ENCODE data around the gene SLC25A10. TPM values are rescaled to one million over a fixed set of nuclear protein-coding genes. Genes with fewer than 3 reads are reported as not detected.

SLC25A10 gene, protein sequence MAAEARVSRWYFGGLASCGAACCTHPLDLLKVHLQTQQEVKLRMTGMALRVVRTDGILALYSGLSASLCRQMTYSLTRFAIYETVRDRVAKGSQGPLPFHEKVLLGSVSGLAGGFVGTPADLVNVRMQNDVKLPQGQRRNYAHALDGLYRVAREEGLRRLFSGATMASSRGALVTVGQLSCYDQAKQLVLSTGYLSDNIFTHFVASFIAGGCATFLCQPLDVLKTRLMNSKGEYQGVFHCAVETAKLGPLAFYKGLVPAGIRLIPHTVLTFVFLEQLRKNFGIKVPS
- total RNA-seq: 1 to 10 TPM; 3.4 to 9.3 (median 6.7) TPM

DNA sequence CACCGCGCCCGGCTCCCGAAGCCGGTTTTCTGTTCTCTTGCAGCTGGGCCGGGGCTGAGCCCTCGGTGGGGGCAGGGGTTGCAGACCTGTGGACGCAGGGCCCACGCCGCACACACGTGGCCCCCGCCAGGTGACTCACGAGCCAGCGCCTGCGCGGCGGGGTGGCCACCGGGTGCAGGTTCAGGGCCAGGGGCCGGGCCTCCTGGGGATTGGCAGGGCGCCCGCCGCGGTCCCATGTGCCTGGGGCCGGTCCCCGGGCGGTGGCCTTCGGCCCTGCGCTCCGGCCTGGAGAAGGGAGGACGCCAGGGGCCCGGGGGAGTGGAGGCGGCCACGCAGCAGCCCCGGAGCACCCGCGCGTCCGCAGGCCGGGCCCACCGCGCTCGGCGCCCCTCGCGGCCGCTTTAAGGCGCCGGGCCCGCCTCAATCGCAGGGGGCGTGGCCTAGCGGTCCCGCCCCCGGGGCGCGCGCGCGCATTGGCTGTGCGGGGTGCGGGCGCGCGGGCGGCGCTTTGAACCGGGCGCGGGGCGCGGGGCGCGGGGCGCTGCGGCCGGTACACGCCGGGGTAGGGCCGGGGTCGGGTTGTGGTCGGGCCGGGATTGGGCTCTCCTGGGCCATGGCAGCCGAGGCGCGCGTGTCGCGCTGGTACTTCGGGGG, at the start of gene SLC25A10:
Gene SLC25A10, plus strand, starts transcription at position 471 of the 654 bp plus-strand sequence. Its CDS starts 143 bp downstream, at position 614.
- peaks cover 23 to 31% of the 10 kb centered on the region in 2 donors for H3K4me1 ChIP-seq
- peak within 1 kb of the TSS; percentile 57 to 82 (median 66) for H3K4me3 ChIP-seq
- in situ Hi-C loops (cut with MboI; ENCODE audit: low sequenced_read_pairs in 4 of 4) (no loop called here), intact Hi-C loops (cut with DNase I; ENCODE audit: low total_unique reads) (loop anchor here (5.0 kb wide), 1 partner anchor 35 kb away; no protein-coding TSS in a partner anchor)
- H3K36me3 ChIP-seq: peaks cover 0 to 10% of the 10 kb centered on the region in 2 donors
- DNase-seq: peak; percentile 76 to 85
- peak; percentile 85 for ATAC-seq
- peak; percentile 46 to 69 for TF ChIP-seq POLR2A (IDR thresholded peaks at IDR 0.05)
- peak in 2 of 5 experiments; percentile 13 to 40 for TF ChIP-seq CTCF (IDR thresholded peaks at IDR 0.05 in 4 of 5, conservative IDR thresholded peaks at IDR 0.05 in 1 of 5)
- no peaks in the 10 kb centered on the region for H3K9me3 ChIP-seq
- peak within 1 kb of the TSS; percentile 76 to 89 (median 80) for H3K27ac ChIP-seq
- no peaks in the 10 kb centered on the region for H3K27me3 ChIP-seq

GRCh38 chr17:81664051-81664470, 48.0 kb upstream of the SLC25A10 start:
- TF ChIP-seq POLR2A (IDR thresholded peaks at IDR 0.05) (no peak), CTCF (IDR thresholded peaks at IDR 0.05 in 4 of 5, conservative IDR thresholded peaks at IDR 0.05 in 1 of 5) (no peak)
- Histone ChIP-seq H3K27me3 (no peaks in the 10 kb centered on the region), H3K9me3 (no peaks in the 10 kb centered on the region), H3K27ac (no peak overlapping the region), H3K4me1 (peaks cover 19 to 21% of the 10 kb centered on the region in 2 donors), H3K4me3 (no peak overlapping the region), H3K36me3 (peaks cover 0 to 10% of the 10 kb centered on the region in 2 donors)
- DNase-seq: no peak
- ATAC-seq: no peak
- in situ Hi-C loops (cut with MboI; ENCODE audit: low sequenced_read_pairs in 4 of 4) (no loop called here), intact Hi-C loops (cut with DNase I; ENCODE audit: low total_unique reads) (no loop called here)

- H3K4me1 ChIP-seq: peaks cover 19 to 21% of the 10 kb centered on the region in 2 donors
- no peak for TF ChIP-seq CTCF (IDR thresholded peaks at IDR 0.05 in 4 of 5, conservative IDR thresholded peaks at IDR 0.05 in 1 of 5)
- TF ChIP-seq POLR2A (IDR thresholded peaks at IDR 0.05): no peak
- H3K36me3 ChIP-seq: peaks cover 0 to 24% of the 10 kb centered on the region in 2 donors
- H3K9me3 ChIP-seq: no peaks in the 10 kb centered on the region
- peak overlapping the region; percentile 78 to 97 (median 88) for H3K4me3 ChIP-seq
- DNase-seq (no peak), ATAC-seq (no peak)
- in situ Hi-C loops (cut with MboI; ENCODE audit: low sequenced_read_pairs in 4 of 4) (no loop called here), intact Hi-C loops (cut with DNase I; ENCODE audit: low total_unique reads) (loop anchor here (1.0 to 2.0 kb wide), 2 partner anchors 18 to 29 kb away; partner anchors contain the start of genes ARL16, NPLOC4 and TSPAN10)
- no peaks in the 10 kb centered on the region for H3K27me3 ChIP-seq
- peak overlapping the region; percentile 73 to 87 (median 84) for H3K27ac ChIP-seq
These were observed 46.6 kb upstream of the SLC25A10 start for GRCh38 chr17:81665205-81666091.

GRCh38 chr17:81666092-81666341, 46.1 kb upstream of the SLC25A10 start:
- ATAC-seq (peak; percentile 7 to 22), DNase-seq (no peak)
- no peaks in the 10 kb centered on the region for H3K9me3 ChIP-seq
- peak overlapping the region; percentile 73 to 87 (median 84) for H3K27ac ChIP-seq
- no peak for TF ChIP-seq CTCF (IDR thresholded peaks at IDR 0.05 in 4 of 5, conservative IDR thresholded peaks at IDR 0.05 in 1 of 5)
- TF ChIP-seq POLR2A (IDR thresholded peaks at IDR 0.05): no peak
- H3K4me1 ChIP-seq: peaks cover 19 to 21% of the 10 kb centered on the region in 2 donors
- no peaks in the 10 kb centered on the region for H3K27me3 ChIP-seq
- peaks cover 0 to 30% of the 10 kb centered on the region in 2 donors for H3K36me3 ChIP-seq
- peak overlapping the region; percentile 78 to 97 (median 88) for H3K4me3 ChIP-seq
- in situ Hi-C loops (cut with MboI; ENCODE audit: low sequenced_read_pairs in 4 of 4) (no loop called here), intact Hi-C loops (cut with DNase I; ENCODE audit: low total_unique reads) (loop anchor here (1.0 to 2.0 kb wide), 2 partner anchors 17 to 29 kb away; partner anchors contain the start of genes ARL16, NPLOC4 and TSPAN10)
